HS-27A (cell line): ENCODE data around the gene LDLRAD3.

ENCODE experiments used
- DNase-seq: peaks from one replicate; pipeline ENCODE4 v3.0.0-alpha.2; 2012; ENCODE audit warnings: low read depth, missing footprints

LDLRAD3 gene

GRCh38 chr11:36240173-36240572 is 296.3 kb downstream of the LDLRAD3 start:
- no peak for DNase-seq

DNA sequence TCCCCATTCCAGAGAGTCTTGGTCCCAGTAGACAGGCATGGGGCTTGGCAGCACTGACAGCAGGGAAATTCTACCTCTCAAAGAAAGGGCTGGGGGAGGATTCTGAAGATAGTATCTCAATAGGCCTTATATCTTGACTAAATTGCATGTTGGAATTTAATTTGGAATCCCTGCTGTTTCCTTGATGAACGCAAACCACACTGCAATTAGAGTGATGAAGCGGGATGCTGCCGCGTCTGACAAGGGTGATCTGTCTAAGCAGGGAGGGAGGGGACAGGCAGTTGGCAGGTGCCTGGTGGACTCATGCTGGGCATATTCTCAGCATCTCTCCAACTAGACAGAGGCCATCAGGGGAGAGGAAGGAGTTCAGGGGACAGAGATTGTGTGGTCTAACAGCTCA is 296.9 kb downstream of the LDLRAD3 start:
- no peak for DNase-seq

DNA sequence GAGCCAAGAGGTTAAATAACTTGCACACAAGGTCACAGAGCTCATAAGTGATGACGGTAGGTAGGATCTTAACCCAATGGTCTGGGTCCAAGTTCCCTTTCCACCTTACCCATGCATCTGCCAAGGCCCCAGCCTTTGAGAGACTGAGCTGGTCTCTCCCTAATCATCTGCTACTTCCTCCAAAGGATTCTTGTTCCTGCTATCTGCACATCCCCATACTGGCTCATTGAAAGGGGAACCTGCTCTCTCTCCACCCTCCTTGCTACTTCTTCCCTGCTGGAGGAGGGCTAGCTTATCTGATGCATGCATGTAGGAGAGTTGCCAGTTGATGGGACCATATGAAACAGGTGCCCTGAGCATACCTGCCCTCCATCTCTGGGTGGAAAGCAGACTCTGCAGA is 297.6 kb downstream of the LDLRAD3 start:
- DNase-seq = no peak

- no peak for DNase-seq
These were observed 299.8 kb downstream of the LDLRAD3 start for GRCh38 chr11:36243641-36244040.

GRCh38 chr11:36247493-36247892 is 303.6 kb downstream of the LDLRAD3 start:
- DNase-seq = no peak

GRCh38 chr11:36248436-36248835 is 304.6 kb downstream of the LDLRAD3 start:
- DNase-seq = no peak

- no peak for DNase-seq
These were observed 305.4 kb downstream of the LDLRAD3 start for GRCh38 chr11:36249246-36249645.

GRCh38 chr11:36251823-36252222 is 308.0 kb downstream of the LDLRAD3 start:
- no peak for DNase-seq

DNA sequence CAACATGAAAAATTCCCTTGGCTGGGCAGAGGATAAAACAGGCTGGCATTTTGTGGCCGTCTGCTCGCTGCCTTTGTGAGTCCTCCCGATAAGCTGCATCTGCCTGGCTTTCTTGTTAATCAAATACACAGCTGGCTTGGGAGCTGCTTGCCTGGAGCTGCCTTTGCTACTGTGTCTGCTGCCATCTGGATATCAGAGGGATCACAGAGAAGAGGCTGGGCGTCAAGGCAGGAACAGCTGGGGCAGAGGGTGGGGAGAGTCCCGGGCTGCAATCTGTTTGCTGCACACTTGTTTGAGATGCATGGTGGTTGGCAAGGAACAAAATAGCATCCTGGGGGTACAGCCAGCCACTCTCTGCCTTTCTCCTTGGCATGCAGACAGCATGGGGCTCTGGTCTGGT is 309.4 kb downstream of the LDLRAD3 start:
- no peak for DNase-seq

GRCh38 chr11:36254713-36255112 is 310.9 kb downstream of the LDLRAD3 start:
- peak; percentile 58 for DNase-seq

DNA sequence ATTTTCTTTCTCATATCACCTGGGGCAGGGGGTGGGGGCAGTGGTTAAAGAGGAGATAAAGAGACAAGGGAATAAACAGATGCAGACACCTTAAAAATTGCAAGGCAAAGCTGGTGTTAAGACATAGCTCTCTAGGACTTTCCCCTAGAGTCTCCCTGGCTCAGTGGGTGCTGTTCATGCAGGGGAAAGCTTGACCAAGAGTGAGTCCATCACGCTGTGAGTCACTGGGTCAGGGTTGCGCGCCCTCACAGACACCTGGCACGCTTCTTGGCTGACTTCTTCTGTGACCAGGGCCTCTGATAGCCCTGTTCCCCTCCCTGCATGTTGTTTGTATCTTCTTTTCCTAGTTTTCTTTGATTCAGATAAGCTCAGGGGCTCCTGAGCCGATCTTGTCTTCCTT is 313.5 kb downstream of the LDLRAD3 start:
- DNase-seq = no peak

GRCh38 chr11:36258730-36259360 is 315.0 kb downstream of the LDLRAD3 start:
- DNase-seq = no peak

GRCh38 chr11:36261094-36261493 is 317.2 kb downstream of the LDLRAD3 start:
- DNase-seq = no peak

DNA sequence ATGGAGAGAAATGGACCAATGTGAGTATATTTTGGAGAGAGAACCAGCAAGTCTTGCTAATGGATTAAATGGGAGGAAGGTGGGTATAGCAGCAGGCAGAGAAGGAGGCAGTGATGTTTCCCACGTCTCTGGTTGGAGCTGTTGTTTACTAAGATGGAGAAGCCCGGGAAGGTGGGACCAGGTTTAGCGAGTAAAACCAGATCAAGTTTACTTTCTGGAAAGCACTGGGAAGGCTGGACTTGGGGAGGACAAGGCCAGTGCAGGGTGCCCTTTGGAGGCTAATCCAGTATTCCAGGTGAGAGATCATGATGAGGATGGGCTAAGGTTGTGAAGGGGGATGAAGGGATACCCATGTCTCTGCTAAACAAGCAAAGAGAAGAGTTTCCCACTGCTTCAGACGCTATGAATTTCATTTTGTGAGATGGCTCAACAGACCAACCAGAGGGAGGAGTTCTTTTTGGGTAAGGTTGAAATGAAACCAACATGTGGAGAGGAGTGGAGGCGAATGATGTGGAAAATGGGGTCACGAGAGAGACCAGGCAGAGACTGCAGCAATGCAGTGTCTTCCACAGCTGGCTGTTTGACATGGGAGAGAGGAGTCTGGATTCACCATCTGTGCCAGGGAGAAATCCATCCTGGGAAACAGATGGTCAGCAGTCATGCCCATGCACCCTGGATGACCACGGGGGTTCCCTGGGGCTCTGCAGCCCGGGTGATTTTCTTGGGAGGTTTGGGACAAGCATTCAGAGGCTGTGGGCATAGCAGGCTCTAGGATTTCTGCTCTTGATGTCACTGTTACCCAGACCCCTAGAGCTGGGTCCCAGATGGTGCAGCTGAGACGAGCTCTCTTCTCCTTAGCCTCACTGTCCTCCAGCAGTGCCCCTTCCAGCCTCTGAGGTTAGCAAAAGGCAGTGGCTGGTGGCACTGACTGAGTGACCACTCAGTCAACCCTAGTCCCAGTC is 320.4 kb downstream of the LDLRAD3 start:
- no peak for DNase-seq

GRCh38 chr11:36264973-36265344 is 321.1 kb downstream of the LDLRAD3 start:
- DNase-seq = no peak

DNA sequence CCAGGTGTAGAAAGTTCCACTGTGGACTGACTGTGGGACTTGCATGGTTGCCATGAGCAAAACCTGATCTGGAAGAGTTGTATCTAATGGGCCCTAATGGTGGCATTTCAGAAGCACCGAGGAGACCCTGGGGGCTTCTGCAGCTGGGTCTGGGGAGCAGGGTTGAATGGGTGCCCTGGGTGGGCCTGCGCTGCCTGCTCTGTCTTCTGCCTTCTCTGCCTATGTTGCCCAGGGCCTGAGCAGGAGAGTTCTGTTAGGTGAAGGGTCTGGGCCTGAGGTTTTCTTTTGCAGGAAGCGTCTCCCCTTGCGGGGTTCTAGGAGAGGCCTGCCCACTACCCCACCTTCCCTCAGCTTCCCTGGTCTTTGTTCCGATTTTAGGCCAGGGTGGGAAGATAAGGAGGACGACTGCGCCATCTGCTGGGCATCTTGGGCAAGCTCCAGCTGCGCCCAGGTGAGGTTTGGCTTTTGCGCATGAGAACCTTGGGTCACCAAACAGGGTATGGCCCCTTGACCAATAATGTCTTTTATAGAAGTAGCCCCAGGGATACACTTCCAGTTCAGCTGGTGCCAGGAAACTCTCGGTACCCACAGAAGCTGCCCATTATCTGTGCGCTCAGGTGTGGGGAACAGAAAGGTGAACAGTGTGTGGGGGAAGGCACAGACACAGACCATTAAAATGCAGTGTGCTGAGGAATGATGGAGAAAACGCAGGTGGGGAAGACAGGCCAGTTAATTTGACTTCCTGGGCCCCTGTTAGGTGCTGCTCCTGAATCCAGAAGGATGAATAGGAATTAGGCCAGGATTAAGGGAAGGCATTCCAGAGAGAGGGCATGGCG is 322.1 kb downstream of the LDLRAD3 start:
- peak; percentile 27 for DNase-seq

DNA sequence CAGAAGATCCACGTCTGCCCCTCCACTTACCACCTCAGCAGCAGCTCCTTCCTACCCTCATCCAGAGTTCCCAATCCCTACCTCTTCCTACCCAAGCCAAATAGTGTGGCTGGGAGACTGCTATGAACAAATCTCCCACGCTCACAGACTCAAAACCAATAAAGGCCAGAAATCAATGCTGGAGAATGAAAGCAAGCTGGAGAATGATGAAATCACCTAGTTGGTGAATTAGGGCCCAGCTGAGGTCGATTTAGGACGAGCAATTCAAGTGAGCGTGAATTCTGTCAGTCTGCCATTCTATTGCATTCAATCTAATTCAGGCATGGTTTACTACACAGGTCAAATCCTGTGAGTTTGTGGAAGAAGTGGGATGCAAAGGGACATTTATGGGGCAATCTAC is 322.9 kb downstream of the LDLRAD3 start:
- DNase-seq = no peak

GRCh38 chr11:36268337-36268985 is 324.6 kb downstream of the LDLRAD3 start:
- DNase-seq = no peak

GRCh38 chr11:36270701-36271100 is 326.8 kb downstream of the LDLRAD3 start:
- DNase-seq = no peak

DNA sequence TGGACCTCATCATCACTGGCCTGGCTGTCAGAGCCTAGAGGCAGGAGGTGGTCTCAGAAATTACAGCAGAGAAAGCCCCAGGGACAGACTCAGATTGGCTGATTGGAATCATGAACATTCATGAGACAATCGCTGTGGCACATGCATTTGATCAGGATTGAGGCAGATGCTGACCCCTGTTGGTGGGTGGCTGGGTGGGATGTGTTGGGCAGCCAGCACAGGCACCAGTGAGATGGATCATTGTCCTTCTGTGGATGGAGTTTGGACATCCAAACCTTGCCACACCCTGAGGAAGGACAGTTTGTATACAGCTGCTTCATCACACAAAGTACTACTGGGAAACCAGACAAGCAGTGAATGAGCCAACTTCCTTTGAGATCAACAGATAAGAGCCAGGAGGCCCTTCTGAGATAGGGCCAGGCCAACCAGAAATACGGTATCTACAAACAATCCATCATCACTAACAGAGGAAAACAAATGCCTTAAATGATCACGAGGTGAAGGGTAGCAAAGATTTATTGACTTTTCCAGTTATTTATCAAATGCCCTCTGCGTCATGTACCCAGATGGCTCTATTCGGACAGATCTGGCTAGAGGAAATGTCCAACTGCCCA is 328.0 kb downstream of the LDLRAD3 start:
- DNase-seq = no peak

DNA sequence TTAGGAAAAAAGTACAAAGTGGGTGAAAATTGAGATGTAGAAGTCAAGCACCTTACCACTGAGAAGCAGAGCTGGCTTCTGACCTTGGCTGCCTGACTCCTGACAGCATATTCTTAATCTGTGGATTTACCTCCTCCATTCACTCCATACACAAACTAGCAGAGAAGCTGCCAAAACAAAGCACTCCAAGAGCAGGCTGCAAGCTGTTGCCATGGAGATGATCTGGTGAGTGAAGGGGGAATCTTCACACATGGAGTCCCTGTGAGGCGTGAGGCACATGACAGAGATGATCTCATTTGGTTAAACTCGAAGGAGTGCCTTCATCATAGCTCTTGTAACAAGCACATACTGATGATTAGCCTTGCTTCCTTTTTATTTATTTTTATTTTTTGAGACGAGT is 329.2 kb downstream of the LDLRAD3 start:
- no peak for DNase-seq

GRCh38 chr11:36274414-36274813 is 330.6 kb downstream of the LDLRAD3 start:
- DNase-seq = no peak
